Thyroid gland (tissue), 4 donors: ENCODE measurements around the gene TNFSF15. TPM values are rescaled to one million over a fixed set of nuclear protein-coding genes. Genes with fewer than 3 reads are reported as not detected.
A peak's percentile ranks its signal among the peaks of the same experiment; 100 is the strongest.
"Not testable (repeated sequence)": the region's sequence is repeated elsewhere in the genome, so short reads cannot be mapped to it uniquely, and the experiment has no call there.

Experiments used
- DNase-seq, 2 donors: peaks; one replicate each; pipeline ENCODE4 v3.0.0-alpha.2; 2019
- H3K27ac ChIP-seq, 3 donors: fragments of 200-600 bp; sonication (generic); 1 replicate in 2 of 3; 2 replicates in 1 of 3; pipeline ENCODE4 v1.5.1; 2016 to 2019; ENCODE audit warnings: mild to moderate bottlenecking in 1 of 3, moderate library complexity in 1 of 3
- H3K27me3 ChIP-seq: fragments of 200-600 bp; sonication (generic); one replicate; pipeline ENCODE4 v1.5.1; 2019
- H3K36me3 ChIP-seq, 2 donors: fragments of 200-600 bp; sonication (generic); one replicate each; pipeline ENCODE4 v1.5.1; 2016 to 2019
- H3K4me1 ChIP-seq, 2 donors: fragments of 200-600 bp; sonication (generic); one replicate each; pipeline ENCODE4 v1.5.1; 2017 to 2019
- H3K4me3 ChIP-seq, 3 donors: fragments of 200-600 bp; sonication (generic); replicated peaks in 1 of 3; 1 replicate in 2 of 3; 2 replicates in 1 of 3; pipeline ENCODE4 v1.5.1; 2016; ENCODE audit warnings: mild to moderate bottlenecking in 1 of 3
- H3K9me3 ChIP-seq: fragments of 200-600 bp; sonication (generic); one replicate; pipeline ENCODE4 v1.5.1; 2017
- POLR2A ChIP-seq, 2 donors: fragments of 450-650 bp; IDR thresholded peaks; one replicate each; pipeline ENCODE4 v1.6.1; 2017; ENCODE audit warnings: antibody characterized with exemption in 2 of 2, mild to moderate bottlenecking in 2 of 2, moderate library complexity in 1 of 2
- WGBS, 2 donors: methylation state at CpG; one replicate each; pipeline ENCODE4 v1.1.5; 2017; 5-methylcytosine and 5-hydroxymethylcytosine counted together
- intact Hi-C: fragments of 100-400 bp; cut with DNase I; formaldehyde crosslinking; loops from one replicate; pipeline ENCODE4 v1.15.1; 2023
- total RNA-seq, 4 donors: library from RNA; depleted of rRNA; stranded (reverse); fragments of >200 nt; gene quantifications; one replicate each; pipeline ENCODE4 v1.2.3, GENCODE V29; 2016
- TF ChIP-seq, protein P1 (sequence below), 6 experiments: fragments of 200-600 bp in 3 of 6; fragments of 450-650 bp in 3 of 6; sonication (generic) in 3 of 6; IDR thresholded peaks; one replicate each; pipeline ENCODE4 v1.5.1; 2016 to 2019; ENCODE audit warnings: antibody characterized with exemption in 6 of 6, mild to moderate bottlenecking in 2 of 6, inconsistent platforms in 1 of 6, moderate library complexity in 1 of 6

Gene TNFSF15
- total RNA-seq, 4 donors from 2014 or later, result 1.1 to 4.3 (median 2.6) TPM

DNA sequence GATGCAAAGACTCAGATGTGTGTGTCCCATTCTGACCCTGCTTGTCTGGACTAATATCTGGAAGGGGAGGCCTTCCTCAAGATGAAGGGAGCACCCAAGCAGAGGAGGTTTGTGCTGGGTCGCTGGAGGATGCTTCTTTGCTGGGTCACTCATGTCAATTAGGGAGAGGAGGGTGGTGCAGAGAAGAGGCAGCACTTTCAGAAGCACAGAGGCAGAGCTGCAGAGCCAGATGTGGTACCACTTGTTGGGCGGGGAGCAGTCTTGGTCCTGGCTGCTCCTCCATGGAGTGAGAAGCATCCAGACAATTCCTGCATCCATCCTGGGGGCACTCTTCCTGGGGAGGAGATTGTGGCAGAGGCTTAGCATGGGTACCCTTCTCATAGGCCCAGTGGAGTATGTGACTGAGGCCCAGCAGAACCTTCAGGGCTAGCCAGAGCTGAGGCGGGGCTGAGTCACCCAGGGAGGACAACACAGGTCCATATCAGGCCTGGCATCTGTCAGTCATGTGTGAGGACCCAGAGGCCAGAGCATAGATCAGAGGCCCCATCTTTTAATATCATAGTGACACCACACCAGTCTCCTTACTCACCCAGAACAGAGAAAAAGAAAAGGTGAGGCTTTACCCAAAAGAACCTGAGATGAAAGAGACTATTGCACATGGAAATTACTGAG is 59.8 kb downstream of the TNFSF15 start:
- no peak for TF ChIP-seq POLR2A (IDR thresholded peaks at IDR 0.05)
- TF ChIP-seq, protein P1, sequence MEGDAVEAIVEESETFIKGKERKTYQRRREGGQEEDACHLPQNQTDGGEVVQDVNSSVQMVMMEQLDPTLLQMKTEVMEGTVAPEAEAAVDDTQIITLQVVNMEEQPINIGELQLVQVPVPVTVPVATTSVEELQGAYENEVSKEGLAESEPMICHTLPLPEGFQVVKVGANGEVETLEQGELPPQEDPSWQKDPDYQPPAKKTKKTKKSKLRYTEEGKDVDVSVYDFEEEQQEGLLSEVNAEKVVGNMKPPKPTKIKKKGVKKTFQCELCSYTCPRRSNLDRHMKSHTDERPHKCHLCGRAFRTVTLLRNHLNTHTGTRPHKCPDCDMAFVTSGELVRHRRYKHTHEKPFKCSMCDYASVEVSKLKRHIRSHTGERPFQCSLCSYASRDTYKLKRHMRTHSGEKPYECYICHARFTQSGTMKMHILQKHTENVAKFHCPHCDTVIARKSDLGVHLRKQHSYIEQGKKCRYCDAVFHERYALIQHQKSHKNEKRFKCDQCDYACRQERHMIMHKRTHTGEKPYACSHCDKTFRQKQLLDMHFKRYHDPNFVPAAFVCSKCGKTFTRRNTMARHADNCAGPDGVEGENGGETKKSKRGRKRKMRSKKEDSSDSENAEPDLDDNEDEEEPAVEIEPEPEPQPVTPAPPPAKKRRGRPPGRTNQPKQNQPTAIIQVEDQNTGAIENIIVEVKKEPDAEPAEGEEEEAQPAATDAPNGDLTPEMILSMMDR (IDR thresholded peaks at IDR 0.05), result no peak
- WGBS, 2 donors, result 68 to 94% methylated on average over 2 to 3 of the region's 3 CpGs
- H3K27me3 ChIP-seq, result no peaks in the 10 kb centered on the region
- DNase-seq, result no peak
- H3K4me1 ChIP-seq, result no peaks in the 10 kb centered on the region
- no peak overlapping the region for H3K27ac ChIP-seq
- H3K9me3 ChIP-seq, result no peaks in the 10 kb centered on the region
- no peak overlapping the region for H3K4me3 ChIP-seq
- intact Hi-C loops, result no loop called here
- no peaks in the 10 kb centered on the region for H3K36me3 ChIP-seq

DNA sequence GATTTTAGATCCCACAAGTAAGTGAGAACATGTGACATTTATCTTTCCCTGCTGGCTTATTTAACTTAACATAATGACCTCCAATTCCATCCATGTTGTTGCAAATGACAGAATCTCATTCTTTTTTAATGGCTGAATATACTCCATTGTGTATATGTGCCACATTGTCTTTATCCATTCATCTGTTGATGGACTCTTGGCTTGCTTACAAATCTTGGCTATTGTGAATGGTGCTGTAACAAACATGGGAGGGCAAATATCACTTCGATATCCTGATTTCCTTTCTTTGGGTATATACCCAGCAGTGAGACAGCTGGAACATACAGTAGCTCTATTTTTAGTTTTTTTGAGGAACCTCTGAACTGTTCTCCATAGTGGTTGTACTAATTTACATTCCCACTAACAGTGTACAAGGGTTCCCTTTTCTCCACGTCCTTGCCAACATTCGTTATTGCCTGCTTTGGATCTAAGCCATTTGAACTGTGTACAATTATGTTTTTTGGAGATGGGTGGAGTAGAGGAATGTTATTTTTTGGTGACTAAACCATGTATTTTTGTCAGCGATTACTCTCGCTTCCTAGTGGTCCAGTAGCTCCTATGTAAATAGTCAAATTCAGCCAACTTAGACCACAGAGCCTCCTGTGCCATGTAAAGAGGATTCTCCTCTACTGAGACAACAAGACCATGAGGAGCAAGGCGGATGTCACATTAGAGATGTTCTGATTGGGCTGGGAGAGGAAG is 60.6 kb downstream of the TNFSF15 start:
- H3K4me1 ChIP-seq, result no peaks in the 10 kb centered on the region
- no peak overlapping the region for H3K4me3 ChIP-seq
- H3K27ac ChIP-seq, result no peak overlapping the region
- H3K27me3 ChIP-seq, result no peaks in the 10 kb centered on the region
- TF ChIP-seq, protein P1 (IDR thresholded peaks at IDR 0.05), result no peak
- no peak for TF ChIP-seq POLR2A (IDR thresholded peaks at IDR 0.05)
- H3K9me3 ChIP-seq, result no peaks in the 10 kb centered on the region
- H3K36me3 ChIP-seq, result no peaks in the 10 kb centered on the region
- intact Hi-C loops, result no loop called here
- 78 to 83% methylated on average over 6 of the region's 6 CpGs for WGBS, 2 donors
- DNase-seq, result no peak

DNA sequence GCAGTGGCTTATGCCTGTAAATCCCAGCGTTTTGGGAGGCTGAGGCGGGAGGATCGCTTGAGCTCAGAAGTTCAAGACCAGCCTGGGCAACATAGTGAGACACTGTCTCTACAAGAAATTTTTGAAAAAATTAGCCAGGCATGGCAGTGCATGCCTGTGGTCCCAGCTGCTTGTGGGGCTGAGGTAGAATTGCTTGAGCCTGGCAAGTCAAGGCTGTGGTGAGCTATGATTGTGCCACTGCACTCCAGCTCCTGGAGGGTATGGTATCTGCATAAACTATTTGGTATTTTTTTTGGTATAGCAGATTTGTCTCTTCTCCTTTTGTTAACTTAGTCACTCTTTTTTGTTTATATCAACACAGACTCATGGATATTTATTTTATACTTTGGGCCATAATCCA is 62.4 kb downstream of the TNFSF15 start:
- intact Hi-C loops, result loop anchor here (5.0 kb wide), 1 partner anchor 61 kb away; the partner anchor contains the start of gene TEX48
- Histone ChIP-seq H3K36me3 (no peaks in the 10 kb centered on the region), H3K27ac (no peak overlapping the region), H3K27me3 (no peaks in the 10 kb centered on the region), H3K4me1 (no peaks in the 10 kb centered on the region), H3K4me3 (no peak overlapping the region), H3K9me3 (no peaks in the 10 kb centered on the region)
- 91 to 98% methylated on average over 3 of the region's 3 CpGs for WGBS, 2 donors
- DNase-seq, result no peak
- no peak for TF ChIP-seq POLR2A (IDR thresholded peaks at IDR 0.05)

DNA sequence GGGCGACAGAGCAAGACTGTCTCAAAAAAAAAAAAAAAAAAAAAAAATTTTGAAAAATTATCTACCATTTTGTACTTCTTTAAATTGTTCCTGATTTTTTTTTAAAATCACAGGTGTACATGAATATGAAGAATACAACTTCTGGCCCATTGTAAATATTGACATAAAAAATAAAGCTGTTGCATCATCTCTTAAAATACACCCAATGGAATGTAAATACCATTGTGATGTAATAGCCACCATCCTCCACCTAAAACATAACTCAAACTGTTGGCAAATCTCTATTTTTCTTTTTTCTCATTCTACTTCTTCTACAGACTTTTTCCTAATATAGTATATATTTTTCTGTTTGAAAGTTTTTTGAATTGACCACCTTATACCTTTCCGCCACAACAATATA is 62.9 kb downstream of the TNFSF15 start:
- TF ChIP-seq, protein P1 (IDR thresholded peaks at IDR 0.05), result no peak
- TF ChIP-seq POLR2A (IDR thresholded peaks at IDR 0.05), result no peak
- Histone ChIP-seq H3K4me1 (no peaks in the 10 kb centered on the region), H3K36me3 (no peaks in the 10 kb centered on the region), H3K4me3 (no peak overlapping the region), H3K27ac (no peak overlapping the region), H3K27me3 (no peaks in the 10 kb centered on the region), H3K9me3 (no peaks in the 10 kb centered on the region)
- WGBS, 2 donors, result 97 to 98% methylated on average over 2 of the region's 2 CpGs
- no peak for DNase-seq
- intact Hi-C loops, result loop anchor here (5.0 kb wide), 1 partner anchor 61 kb away; the partner anchor contains the start of gene TEX48

DNA sequence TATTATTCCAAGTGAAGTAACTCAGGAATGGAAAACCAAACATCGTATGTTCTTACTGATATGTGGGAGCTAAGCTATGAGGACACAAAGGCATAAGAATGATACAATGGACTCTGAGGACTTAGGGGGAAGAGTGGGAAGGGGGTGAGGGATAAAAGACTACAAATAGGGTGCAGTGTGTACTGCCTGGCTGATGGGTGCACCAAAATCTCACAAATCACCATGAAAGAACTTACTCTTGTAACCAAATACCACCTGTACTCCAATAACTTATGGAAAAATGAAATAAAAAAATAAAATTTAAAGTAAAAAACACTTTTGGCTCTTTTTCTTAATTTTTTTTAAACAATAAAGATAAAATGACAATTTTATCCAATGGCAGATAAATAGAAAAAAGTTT is 64.3 kb downstream of the TNFSF15 start:
- not testable (repeated sequence) for H3K27ac ChIP-seq, H3K36me3 ChIP-seq, H3K9me3 ChIP-seq, DNase-seq, H3K4me3 ChIP-seq, H3K27me3 ChIP-seq, H3K4me1 ChIP-seq
- TF ChIP-seq, protein P1 (IDR thresholded peaks at IDR 0.05), result peak in 1 of 6 experiments; percentile 15
- intact Hi-C loops, result loop anchor here (5.0 kb wide), 1 partner anchor 59 kb away; the partner anchor contains the start of gene TEX48
- 98 to 100% methylated on average over 1 of the region's 1 CpG for WGBS, 2 donors
